GM12872 (cell line): ENCODE results near the gene ACER3.

Source experiments
- TF ChIP-seq, protein P1 (sequence below): IDR thresholded peaks from 3 replicates; pipeline ENCODE4 v1.5.1; 2011; ENCODE audit warnings: low read depth, mild to moderate bottlenecking, low read length, moderate library complexity; ENCODE audit not compliant: insufficient read depth

The ACER3 gene

DNA sequence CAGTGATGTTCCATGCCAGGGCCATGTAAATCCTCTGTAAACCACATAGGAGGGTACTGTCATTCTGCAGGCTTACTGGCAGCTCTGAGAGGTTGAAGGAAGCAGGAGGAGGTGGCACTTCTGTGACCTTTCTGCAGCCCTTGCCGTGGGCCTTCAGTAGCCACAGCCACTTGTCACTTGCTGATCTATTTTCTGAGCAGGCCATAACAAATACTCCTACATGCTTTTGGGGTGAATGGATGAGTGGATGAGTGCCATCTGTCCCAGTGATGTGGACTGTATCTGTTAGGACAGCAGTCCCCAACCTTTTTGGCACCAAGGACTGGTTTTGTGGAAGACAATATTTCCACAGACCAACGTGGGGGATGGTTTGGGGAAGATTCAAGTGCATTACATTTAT is 183.6 kb downstream of the ACER3 start:
- TF ChIP-seq, protein P1, sequence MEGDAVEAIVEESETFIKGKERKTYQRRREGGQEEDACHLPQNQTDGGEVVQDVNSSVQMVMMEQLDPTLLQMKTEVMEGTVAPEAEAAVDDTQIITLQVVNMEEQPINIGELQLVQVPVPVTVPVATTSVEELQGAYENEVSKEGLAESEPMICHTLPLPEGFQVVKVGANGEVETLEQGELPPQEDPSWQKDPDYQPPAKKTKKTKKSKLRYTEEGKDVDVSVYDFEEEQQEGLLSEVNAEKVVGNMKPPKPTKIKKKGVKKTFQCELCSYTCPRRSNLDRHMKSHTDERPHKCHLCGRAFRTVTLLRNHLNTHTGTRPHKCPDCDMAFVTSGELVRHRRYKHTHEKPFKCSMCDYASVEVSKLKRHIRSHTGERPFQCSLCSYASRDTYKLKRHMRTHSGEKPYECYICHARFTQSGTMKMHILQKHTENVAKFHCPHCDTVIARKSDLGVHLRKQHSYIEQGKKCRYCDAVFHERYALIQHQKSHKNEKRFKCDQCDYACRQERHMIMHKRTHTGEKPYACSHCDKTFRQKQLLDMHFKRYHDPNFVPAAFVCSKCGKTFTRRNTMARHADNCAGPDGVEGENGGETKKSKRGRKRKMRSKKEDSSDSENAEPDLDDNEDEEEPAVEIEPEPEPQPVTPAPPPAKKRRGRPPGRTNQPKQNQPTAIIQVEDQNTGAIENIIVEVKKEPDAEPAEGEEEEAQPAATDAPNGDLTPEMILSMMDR, result no peak

DNA sequence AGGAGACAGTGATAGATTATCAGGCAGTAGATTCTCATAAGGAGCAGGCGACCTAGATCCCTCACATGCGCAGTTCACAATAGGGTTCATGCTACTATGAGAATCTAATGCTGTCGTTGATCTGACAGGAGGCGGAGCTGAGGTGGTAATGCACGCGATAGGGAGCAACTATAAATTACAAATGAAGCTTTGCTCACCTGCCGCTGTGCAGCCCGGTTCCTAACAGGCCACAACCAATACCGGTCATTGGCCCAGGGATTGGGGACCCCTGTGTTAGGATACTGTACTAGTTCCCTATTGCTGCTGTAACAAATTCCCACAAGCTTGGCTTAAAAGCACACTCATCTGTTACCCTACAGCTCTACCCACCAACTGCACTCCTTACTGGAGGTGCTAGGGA is 184.2 kb downstream of the ACER3 start:
- TF ChIP-seq, protein P1, result no peak

DNA sequence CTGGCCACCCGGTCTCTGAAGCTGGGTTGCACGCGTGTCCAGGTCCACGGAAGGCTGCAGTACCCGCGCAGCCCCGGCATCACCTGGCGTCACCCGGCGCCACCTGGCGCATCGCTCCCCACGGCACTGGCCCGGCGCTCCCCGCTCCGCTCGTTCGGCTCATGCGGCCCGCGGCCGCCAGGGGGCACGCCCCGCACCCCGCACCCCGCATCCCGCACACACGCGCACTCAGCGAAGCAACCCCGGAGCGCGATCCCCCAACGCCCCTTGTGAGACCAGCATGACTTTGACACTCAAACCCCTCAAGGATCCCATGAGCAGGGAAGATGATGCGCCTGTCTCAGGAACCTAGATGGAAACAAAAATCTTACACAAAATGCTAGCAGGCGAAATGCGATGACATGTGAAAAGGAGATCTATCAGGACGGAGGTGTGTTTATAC is 185.4 kb downstream of the ACER3 start:
- TF ChIP-seq, protein P1, result peak; percentile 72; the same call in 2 of the 3 replicates

DNA sequence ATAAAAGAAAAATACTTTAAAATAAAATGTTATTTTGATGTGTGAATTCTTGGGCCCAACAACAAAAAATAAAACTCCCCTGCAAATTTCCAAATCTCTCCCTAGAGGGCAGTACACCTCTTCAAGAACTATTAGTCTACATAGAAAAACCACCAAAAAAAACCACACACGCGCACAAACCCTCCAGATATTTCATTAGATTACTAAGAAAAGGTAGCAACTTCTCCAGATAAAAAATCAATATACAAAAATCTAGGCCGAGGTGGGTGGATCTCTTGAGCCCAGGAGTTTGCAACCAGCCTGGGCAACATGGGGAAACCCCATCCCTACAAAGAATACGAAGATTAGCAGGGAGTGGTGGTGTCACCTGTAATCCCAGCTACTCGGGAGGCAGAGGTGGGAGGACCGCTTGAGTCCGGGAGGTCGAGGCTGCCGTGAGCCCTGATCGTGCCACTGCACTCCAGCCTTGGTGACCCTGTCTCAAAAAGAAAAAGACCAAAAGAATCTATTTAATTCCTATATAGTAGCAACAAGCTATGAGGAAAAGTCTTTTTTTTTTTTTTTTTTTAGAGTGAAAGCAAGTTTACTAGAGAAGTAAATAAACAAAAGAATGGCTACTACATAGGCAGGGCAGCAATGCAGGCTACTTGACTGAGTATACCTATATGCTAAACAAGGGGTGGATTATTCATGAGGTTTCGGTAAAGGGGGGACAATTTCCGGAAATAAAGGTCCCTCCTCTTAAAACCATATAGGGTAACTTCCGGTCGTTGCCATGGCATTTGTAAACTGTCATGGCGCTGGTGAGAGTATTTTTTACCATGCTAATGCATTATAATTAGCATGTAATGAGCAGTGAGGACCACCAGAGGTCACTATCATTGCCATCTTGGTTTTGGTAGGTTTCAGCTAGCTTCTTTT is 186.5 kb downstream of the ACER3 start:
- TF ChIP-seq, protein P1, result peak; percentile 62

DNA sequence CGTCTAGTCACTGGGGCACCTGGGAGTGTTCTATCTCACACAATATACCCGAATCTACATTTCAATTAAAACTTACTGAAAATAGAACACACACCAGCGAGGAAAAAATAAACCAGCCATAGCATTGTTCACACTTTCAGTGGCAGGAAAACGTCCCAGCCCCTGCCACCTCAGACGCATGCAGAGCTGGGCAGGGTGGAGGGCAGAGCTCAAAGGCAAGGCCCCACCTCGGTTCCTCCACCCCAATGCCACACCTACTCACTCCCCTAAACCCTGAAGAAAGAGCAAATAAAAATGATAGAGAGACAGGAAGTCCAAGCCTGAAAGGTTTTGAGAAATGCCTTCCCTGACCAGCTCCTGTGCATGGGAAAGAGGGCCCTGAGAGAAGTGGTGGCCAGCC is 188.3 kb downstream of the ACER3 start:
- TF ChIP-seq, protein P1, result no peak

DNA sequence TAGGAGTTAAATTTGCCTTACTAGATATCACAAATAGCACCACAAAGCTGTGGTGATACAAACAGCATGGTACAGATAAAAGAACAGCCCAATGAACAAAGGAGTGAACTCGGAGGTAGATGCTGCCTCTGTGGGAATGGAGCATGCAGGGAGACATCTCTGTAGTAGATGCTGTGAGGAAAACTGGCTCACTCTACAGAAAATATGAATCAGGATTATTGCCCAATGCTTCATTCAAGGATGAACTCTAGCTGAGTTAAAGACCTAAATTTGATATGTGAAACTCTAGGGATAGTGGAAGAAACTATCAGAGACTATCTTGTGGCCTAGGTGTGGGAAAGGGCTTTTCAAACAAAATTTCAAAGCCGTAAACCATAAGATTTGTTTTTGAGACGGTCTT is 190.8 kb downstream of the ACER3 start:
- TF ChIP-seq, protein P1, result no peak

DNA sequence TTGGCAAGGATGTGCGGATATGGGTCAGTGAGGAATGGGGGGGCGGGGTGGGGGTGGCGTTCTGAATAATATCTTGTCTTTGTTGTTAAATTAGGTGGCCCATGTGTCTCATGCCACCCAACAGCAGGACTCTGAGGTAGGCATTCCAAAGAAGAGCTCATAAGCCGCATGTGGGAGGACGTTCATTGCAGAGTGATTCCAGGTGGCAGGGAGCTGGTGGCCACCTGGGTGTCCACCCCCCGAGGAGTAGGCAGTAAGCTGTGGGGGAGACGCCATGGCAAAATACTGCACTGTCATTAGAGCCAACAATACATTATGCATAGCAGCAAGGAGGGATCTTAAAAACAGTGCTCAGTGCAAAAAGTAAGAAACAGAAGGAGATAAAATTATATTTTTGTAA is 191.8 kb downstream of the ACER3 start:
- TF ChIP-seq, protein P1, result no peak
